ENCODE results near the gene IGF2BP2.

IGF2BP2 gene

DNA sequence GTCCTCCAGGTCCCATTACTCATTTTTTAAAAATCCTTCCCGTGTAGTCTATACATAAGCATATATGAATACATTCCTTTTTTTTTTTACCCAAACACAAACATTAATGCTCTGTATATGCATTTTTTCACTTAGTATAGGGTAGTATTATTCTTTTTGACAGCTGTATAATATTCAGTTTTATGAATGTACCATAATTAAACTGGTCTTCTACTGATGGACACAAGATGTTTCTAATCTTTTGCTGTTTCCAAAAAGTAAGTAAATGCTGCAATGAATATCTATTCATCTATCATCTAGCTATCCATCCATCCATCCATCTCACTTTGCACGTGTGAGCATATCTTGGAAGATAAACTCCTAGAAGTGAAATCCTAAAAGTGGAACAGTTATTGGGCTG, 110.8 kb downstream of the IGF2BP2 start:
- TF ChIP-seq CSDC2 (CRISPR knock-in tag; IDR thresholded peaks at IDR 0.05) (no peak), PPARA (CRISPR knock-in tag; IDR thresholded peaks at IDR 0.05; ENCODE audit: borderline replicate concordance) (no peak), ARNTL (CRISPR knock-in tag; IDR thresholded peaks at IDR 0.05; ENCODE audit: borderline replicate concordance, low read depth) (no peak), RARB (CRISPR knock-in tag; IDR thresholded peaks at IDR 0.05) (no peak), ZC3H10 (CRISPR knock-in tag; IDR thresholded peaks at IDR 0.05) (no peak), GLIS3 (CRISPR knock-in tag; IDR thresholded peaks at IDR 0.05) (no peak), ISL1 (CRISPR knock-in tag; IDR thresholded peaks at IDR 0.05) (no peak), ZFP30 (CRISPR knock-in tag; IDR thresholded peaks at IDR 0.05) (no peak)
- TF ChIP-seq, protein P1, sequence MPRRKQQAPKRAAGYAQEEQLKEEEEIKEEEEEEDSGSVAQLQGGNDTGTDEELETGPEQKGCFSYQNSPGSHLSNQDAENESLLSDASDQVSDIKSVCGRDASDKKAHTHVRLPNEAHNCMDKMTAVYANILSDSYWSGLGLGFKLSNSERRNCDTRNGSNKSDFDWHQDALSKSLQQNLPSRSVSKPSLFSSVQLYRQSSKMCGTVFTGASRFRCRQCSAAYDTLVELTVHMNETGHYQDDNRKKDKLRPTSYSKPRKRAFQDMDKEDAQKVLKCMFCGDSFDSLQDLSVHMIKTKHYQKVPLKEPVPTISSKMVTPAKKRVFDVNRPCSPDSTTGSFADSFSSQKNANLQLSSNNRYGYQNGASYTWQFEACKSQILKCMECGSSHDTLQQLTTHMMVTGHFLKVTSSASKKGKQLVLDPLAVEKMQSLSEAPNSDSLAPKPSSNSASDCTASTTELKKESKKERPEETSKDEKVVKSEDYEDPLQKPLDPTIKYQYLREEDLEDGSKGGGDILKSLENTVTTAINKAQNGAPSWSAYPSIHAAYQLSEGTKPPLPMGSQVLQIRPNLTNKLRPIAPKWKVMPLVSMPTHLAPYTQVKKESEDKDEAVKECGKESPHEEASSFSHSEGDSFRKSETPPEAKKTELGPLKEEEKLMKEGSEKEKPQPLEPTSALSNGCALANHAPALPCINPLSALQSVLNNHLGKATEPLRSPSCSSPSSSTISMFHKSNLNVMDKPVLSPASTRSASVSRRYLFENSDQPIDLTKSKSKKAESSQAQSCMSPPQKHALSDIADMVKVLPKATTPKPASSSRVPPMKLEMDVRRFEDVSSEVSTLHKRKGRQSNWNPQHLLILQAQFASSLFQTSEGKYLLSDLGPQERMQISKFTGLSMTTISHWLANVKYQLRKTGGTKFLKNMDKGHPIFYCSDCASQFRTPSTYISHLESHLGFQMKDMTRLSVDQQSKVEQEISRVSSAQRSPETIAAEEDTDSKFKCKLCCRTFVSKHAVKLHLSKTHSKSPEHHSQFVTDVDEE (CRISPR knock-in tag; IDR thresholded peaks at IDR 0.05): no peak
- ATAC-seq: no peak

DNA sequence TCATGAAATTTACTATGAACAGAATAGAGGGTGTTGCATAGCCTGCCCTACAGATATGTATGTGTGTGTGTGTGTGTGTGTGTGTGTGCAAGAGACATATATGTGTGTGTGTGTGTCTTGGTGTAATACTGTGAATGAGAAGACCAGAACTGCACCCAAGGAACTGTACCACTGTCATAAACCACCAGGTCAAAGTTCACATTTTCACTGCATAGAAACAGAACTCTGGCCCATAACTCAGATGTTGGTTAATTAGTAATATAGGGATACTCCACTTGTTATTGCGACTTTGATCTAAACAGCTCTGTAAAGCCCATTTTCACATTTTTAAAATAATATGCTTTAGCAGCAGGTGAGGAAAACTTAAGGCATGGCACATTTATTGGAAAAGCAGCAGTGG, 111.8 kb downstream of the IGF2BP2 start:
- TF ChIP-seq ZNF565 (CRISPR knock-in tag; conservative IDR thresholded peaks at IDR 0.05; ENCODE audit: low read depth): no peak
- TF ChIP-seq RARB (CRISPR knock-in tag; IDR thresholded peaks at IDR 0.05): no peak
- TF ChIP-seq, protein P2, sequence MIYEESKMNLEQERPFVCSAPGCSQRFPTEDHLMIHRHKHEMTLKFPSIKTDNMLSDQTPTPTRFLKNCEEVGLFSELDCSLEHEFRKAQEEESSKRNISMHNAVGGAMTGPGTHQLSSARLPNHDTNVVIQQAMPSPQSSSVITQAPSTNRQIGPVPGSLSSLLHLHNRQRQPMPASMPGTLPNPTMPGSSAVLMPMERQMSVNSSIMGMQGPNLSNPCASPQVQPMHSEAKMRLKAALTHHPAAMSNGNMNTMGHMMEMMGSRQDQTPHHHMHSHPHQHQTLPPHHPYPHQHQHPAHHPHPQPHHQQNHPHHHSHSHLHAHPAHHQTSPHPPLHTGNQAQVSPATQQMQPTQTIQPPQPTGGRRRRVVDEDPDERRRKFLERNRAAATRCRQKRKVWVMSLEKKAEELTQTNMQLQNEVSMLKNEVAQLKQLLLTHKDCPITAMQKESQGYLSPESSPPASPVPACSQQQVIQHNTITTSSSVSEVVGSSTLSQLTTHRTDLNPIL (CRISPR knock-in tag; IDR thresholded peaks at IDR 0.05; ENCODE audit: low read depth): no peak
- no peak for TF ChIP-seq PPARA (CRISPR knock-in tag; IDR thresholded peaks at IDR 0.05; ENCODE audit: borderline replicate concordance)
- no peak for TF ChIP-seq TCF4 (CRISPR knock-in tag; IDR thresholded peaks at IDR 0.05; ENCODE audit: borderline replicate concordance)
- no peak for TF ChIP-seq ARNTL (CRISPR knock-in tag; IDR thresholded peaks at IDR 0.05; ENCODE audit: borderline replicate concordance, low read depth)
- TF ChIP-seq, protein P3, sequence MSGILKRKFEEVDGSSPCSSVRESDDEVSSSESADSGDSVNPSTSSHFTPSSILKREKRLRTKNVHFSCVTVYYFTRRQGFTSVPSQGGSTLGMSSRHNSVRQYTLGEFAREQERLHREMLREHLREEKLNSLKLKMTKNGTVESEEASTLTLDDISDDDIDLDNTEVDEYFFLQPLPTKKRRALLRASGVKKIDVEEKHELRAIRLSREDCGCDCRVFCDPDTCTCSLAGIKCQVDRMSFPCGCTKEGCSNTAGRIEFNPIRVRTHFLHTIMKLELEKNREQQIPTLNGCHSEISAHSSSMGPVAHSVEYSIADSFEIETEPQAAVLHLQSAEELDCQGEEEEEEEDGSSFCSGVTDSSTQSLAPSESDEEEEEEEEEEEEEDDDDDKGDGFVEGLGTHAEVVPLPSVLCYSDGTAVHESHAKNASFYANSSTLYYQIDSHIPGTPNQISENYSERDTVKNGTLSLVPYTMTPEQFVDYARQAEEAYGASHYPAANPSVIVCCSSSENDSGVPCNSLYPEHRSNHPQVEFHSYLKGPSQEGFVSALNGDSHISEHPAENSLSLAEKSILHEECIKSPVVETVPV (CRISPR knock-in tag; IDR thresholded peaks at IDR 0.05): no peak
- TF ChIP-seq SNAI2 (CRISPR knock-in tag; IDR thresholded peaks at IDR 0.05): no peak
- TF ChIP-seq ISL1 (CRISPR knock-in tag; IDR thresholded peaks at IDR 0.05): no peak
- no peak for TF ChIP-seq ESRRG (CRISPR knock-in tag; IDR thresholded peaks at IDR 0.05)
- TF ChIP-seq, protein P1 (CRISPR knock-in tag; IDR thresholded peaks at IDR 0.05): no peak
- TF ChIP-seq, protein P4, sequence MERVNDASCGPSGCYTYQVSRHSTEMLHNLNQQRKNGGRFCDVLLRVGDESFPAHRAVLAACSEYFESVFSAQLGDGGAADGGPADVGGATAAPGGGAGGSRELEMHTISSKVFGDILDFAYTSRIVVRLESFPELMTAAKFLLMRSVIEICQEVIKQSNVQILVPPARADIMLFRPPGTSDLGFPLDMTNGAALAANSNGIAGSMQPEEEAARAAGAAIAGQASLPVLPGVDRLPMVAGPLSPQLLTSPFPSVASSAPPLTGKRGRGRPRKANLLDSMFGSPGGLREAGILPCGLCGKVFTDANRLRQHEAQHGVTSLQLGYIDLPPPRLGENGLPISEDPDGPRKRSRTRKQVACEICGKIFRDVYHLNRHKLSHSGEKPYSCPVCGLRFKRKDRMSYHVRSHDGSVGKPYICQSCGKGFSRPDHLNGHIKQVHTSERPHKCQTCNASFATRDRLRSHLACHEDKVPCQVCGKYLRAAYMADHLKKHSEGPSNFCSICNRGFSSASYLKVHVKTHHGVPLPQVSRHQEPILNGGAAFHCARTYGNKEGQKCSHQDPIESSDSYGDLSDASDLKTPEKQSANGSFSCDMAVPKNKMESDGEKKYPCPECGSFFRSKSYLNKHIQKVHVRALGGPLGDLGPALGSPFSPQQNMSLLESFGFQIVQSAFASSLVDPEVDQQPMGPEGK (CRISPR knock-in tag; IDR thresholded peaks at IDR 0.05; ENCODE audit: borderline replicate concordance): no peak
- no peak for TF ChIP-seq ZNF70 (CRISPR knock-in tag; IDR thresholded peaks at IDR 0.05)
- TF ChIP-seq BACH2 (CRISPR knock-in tag; IDR thresholded peaks at IDR 0.05; ENCODE audit: borderline replicate concordance): no peak
- TF ChIP-seq ZFP30 (CRISPR knock-in tag; IDR thresholded peaks at IDR 0.05): no peak
- TF ChIP-seq GLIS3 (CRISPR knock-in tag; IDR thresholded peaks at IDR 0.05): no peak
- no peak for ATAC-seq

DNA sequence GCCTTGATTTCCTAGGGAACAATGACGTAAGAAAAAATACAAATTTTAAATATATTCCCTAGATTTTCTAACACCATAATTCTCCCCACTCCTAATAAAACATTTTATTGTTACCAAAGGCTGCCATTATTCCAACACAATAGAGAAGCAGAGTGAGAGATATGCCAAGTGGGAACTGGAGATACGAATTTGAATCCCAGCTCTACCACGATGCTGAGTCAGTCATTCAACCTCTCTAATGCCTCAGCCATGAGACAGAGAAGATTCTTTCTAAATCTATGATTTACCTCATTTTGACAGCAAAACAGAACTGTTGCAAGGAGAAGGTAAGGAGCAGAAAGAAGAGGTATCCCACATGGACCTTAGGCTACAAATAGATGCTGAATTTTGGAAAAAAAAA, 112.5 kb downstream of the IGF2BP2 start:
- no peak for TF ChIP-seq RARB (CRISPR knock-in tag; IDR thresholded peaks at IDR 0.05)
- ATAC-seq: no peak; the same call in 2 of the 3 replicates

Data from SK-N-SH treated with all-trans-retinoic acid at 6 μM for 48 hours (cell line).